ENCODE results near the gene TCF12.

Gene TCF12

GRCh38 chr15:57092252-57092651, 173.8 kb downstream of the TCF12 start:
- no peak for TF ChIP-seq CTCF (IDR thresholded peaks at IDR 0.05)

- no peak for TF ChIP-seq CTCF (IDR thresholded peaks at IDR 0.05)
These were observed 176.1 kb downstream of the TCF12 start for GRCh38 chr15:57094321-57095257.

GRCh38 chr15:57095896-57096295, 177.5 kb downstream of the TCF12 start:
- no peak for TF ChIP-seq CTCF (IDR thresholded peaks at IDR 0.05)

- TF ChIP-seq CTCF (IDR thresholded peaks at IDR 0.05): no peak
These were observed 178.8 kb downstream of the TCF12 start for GRCh38 chr15:57097246-57097645.

GRCh38 chr15:57098896-57099295, 180.5 kb downstream of the TCF12 start:
- no peak for TF ChIP-seq CTCF (IDR thresholded peaks at IDR 0.05)

GRCh38 chr15:57100136-57100539, 181.7 kb downstream of the TCF12 start:
- no peak for TF ChIP-seq CTCF (IDR thresholded peaks at IDR 0.05)

GRCh38 chr15:57102858-57103257, 184.4 kb downstream of the TCF12 start:
- no peak for TF ChIP-seq CTCF (IDR thresholded peaks at IDR 0.05)

Data from LNCAP (cell line).